ENCODE measurements around the gene CCL25.

CCL25 gene

DNA sequence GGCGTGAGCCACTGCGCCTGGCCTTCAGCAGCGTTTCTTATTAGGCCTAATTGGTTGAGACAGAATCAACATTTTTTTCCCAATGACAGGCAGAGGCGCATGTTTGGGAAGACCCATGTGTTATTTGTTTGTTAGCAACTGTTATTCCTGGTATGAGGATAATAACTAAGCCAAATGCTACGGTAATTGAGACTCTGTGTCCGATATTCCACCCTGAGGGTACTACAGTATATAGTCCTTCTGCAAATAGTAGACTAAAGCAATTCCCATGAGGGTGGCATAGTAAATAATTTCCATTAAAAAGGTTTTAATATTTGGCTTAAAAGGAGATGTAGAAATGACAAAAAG is 18.4 kb upstream of the CCL25 start:
- no peaks in the 10 kb centered on the region for H3K36me3 ChIP-seq (ENCODE audit: insufficient read depth, low read length)
- H3K4me1 ChIP-seq (ENCODE audit: insufficient read depth, low read length) = no peaks in the 10 kb centered on the region
- H3K9me3 ChIP-seq (ENCODE audit: control insufficient read depth, insufficient read depth, low read length) = no peaks in the 10 kb centered on the region

GRCh38 chr19:8036434-8037099 is 16.0 kb upstream of the CCL25 start:
- Histone ChIP-seq H3K9ac (ENCODE audit: low read depth, low read length) (no peak overlapping the region), H3K4me1 (ENCODE audit: insufficient read depth, low read length) (no peaks in the 10 kb centered on the region), H3K9me3 (ENCODE audit: control insufficient read depth, insufficient read depth, low read length) (no peaks in the 10 kb centered on the region), H3K36me3 (ENCODE audit: insufficient read depth, low read length) (no peaks in the 10 kb centered on the region)

More for the DNA sequence above, 18.4 kb upstream of the CCL25 start:
- H3K9ac ChIP-seq (ENCODE audit: low read depth, low read length) = no peak overlapping the region

DNA sequence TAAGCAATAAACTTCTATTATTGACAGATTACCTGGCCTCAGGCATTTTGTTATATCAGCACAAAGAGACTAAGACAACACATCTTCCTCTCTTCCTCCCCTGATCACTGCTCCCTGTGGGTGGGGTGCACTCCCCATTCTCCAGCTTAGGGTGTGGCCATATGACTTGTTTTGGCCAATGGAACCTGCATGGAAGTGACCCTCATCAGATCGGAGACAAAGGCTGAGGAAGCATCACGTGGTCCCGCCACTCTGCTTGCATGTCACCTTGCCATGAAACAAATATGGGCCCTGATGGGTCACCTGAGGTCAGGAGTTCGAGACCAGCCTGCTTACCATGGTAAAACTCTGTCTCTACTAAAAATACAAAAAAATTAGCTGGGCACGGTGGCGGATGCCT is 13.7 kb upstream of the CCL25 start:
- H3K9ac ChIP-seq (ENCODE audit: low read depth, low read length) = no peak overlapping the region
- no peaks in the 10 kb centered on the region for H3K36me3 ChIP-seq (ENCODE audit: insufficient read depth, low read length)
- no peaks in the 10 kb centered on the region for H3K4me1 ChIP-seq (ENCODE audit: insufficient read depth, low read length)
- H3K9me3 ChIP-seq (ENCODE audit: control insufficient read depth, insufficient read depth, low read length) = no peaks in the 10 kb centered on the region

DNA sequence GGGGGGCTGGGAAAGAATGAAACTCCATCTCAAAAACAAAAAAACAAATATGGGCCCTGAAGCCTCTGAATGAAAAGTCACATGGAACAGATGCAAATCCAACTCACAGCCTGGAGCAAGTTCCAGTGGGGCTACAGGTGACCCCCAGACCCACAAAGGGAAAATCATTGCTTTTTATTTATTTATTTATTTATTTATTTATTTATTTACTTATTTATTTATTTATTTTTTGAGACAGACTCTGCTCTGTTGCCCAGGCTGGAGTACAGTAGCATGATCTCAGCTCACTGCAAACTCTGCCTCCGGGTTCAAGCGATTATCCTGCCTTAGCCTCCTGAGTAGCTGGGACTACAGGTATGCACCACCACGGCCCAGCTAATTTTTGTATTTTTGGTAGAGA is 13.3 kb upstream of the CCL25 start:
- no peaks in the 10 kb centered on the region for H3K4me1 ChIP-seq (ENCODE audit: insufficient read depth, low read length)
- H3K9me3 ChIP-seq (ENCODE audit: control insufficient read depth, insufficient read depth, low read length) = no peaks in the 10 kb centered on the region
- no peak overlapping the region for H3K9ac ChIP-seq (ENCODE audit: low read depth, low read length)
- no peaks in the 10 kb centered on the region for H3K36me3 ChIP-seq (ENCODE audit: insufficient read depth, low read length)

- Histone ChIP-seq H3K9me3 (ENCODE audit: control insufficient read depth, insufficient read depth, low read length) (no peaks in the 10 kb centered on the region), H3K9ac (ENCODE audit: low read depth, low read length) (no peak overlapping the region), H3K36me3 (ENCODE audit: insufficient read depth, low read length) (no peaks in the 10 kb centered on the region), H3K4me1 (ENCODE audit: insufficient read depth, low read length) (peaks cover 2% of the 10 kb centered on the region; the same call in 1 of the 2 replicates)
These were observed 11.0 kb upstream of the CCL25 start for GRCh38 chr19:8041531-8041931.

DNA sequence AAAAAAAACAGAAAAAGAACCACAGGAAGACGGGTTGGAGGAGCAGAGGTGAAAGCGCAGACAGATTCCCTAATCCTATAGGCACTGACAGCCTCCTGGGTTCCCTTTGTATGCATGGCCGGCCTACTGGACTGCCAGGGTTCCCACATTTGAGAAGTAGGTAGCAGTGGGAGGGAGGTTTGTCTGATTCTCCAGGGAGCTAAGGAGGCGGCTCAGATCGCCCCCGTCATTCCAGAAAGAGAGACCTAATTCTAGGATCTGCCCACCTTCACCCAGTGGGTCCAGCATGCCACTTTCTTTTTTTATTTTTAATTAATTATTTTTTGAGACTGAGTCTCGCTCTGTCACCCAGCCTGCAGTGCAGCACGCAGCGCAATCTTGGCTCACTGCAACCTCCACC is 9.7 kb upstream of the CCL25 start:
- Histone ChIP-seq H3K9ac (ENCODE audit: low read depth, low read length) (no peak overlapping the region), H3K4me1 (ENCODE audit: insufficient read depth, low read length) (peaks cover 2% of the 10 kb centered on the region; the same call in 1 of the 2 replicates), H3K9me3 (ENCODE audit: control insufficient read depth, insufficient read depth, low read length) (no peaks in the 10 kb centered on the region), H3K36me3 (ENCODE audit: insufficient read depth, low read length) (no peaks in the 10 kb centered on the region)

DNA sequence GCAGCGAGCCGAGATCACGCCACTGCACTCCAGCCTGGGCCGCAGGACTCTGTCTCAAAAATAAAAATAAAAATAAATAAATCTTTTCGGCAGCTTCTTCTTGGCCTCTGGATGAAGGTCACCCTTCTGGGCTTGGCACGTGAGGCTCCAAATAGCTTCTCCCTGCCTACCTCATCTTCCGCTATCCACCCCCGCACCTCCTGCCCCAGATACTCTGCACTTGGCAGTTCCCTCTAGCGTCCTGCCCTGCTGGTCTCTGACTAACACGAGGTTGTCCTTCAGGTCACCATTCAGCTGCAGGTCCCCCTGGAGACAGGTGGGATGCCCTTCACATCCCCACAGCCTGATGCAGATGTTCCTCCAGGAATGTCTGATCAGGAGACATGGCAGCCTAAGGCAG is 8.5 kb upstream of the CCL25 start:
- H3K9me3 ChIP-seq (ENCODE audit: control insufficient read depth, insufficient read depth, low read length) = no peaks in the 10 kb centered on the region
- no peak overlapping the region for H3K9ac ChIP-seq (ENCODE audit: low read depth, low read length)
- no peaks in the 10 kb centered on the region for H3K36me3 ChIP-seq (ENCODE audit: insufficient read depth, low read length)
- H3K4me1 ChIP-seq (ENCODE audit: insufficient read depth, low read length) = peaks cover 2% of the 10 kb centered on the region; the same call in 1 of the 2 replicates

DNA sequence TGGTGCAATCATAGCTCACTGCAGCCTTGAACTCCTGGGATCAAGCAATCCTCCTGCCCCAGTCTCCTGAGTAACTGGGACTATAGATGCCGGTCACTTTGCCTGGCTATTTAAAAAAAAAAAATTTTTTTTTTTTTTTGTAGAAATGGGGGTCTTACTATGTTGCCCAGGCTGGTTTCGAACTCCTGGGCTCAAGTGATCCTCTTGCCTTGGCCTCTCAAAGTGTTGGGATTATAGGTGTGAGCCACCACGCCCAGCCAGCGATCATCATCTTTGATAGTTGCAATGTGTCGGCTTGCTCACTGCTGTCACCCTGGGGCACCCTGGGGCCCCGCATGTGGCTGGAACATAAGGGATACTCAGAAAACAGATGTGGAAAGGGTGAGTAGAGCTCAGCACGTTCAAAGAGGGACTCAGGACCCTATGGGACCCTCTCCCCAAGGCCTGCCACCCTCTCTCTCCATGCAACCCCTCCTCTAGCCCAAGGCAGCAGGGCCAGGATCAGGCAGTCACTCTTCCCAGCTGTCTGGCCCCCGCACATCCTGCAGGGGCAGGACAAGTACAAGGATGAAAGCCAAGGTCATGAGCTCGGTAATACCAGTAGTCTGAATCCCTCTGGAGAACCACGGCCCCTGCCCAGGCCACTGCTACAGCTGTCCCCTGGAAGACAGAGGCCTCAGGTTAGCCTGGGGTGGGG is 6.5 kb upstream of the CCL25 start:
- no peak overlapping the region for H3K9ac ChIP-seq (ENCODE audit: low read depth, low read length)
- no peaks in the 10 kb centered on the region for H3K36me3 ChIP-seq (ENCODE audit: insufficient read depth, low read length)
- no peaks in the 10 kb centered on the region for H3K9me3 ChIP-seq (ENCODE audit: control insufficient read depth, insufficient read depth, low read length)

DNA sequence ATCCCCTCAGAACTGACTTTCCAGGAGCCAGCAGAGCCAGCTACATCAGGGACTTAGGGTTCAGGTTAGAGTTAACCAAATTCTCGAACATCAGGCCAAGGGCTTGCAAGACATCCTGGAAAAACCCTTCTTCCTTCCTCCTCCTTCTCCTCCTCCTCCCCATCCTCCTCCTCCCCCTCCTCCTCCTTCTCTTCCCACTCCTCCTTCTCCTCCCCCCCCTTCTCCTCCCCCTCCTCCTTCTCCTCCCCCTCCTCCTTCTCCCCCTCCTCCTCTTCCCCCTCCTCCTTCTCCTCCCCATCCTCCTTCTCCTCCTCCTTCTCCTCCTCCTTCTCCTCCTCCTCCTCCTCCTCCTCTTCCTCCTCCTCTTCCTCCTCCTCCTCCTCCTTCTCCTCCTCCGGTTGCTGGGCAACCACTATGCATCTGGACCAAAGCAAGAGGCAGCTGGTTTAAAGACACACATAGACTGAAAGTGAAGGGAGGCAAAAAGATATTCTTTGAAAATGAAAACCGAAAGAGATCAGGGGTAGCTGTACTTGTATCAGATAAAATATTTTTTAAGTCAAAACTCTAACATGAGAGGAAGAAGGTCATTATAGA is 5.9 kb upstream of the CCL25 start:
- H3K4me1 ChIP-seq (ENCODE audit: insufficient read depth, low read length) = peaks cover 3% of the 10 kb centered on the region; the same call in 1 of the 2 replicates
- H3K36me3 ChIP-seq (ENCODE audit: insufficient read depth, low read length) = no peaks in the 10 kb centered on the region
- H3K9ac ChIP-seq (ENCODE audit: low read depth, low read length) = no peak overlapping the region
- H3K9me3 ChIP-seq (ENCODE audit: control insufficient read depth, insufficient read depth, low read length) = no peaks in the 10 kb centered on the region

More for the DNA sequence above, 6.5 kb upstream of the CCL25 start:
- H3K4me1 ChIP-seq (ENCODE audit: insufficient read depth, low read length) = peaks cover 2% of the 10 kb centered on the region; the same call in 1 of the 2 replicates

DNA sequence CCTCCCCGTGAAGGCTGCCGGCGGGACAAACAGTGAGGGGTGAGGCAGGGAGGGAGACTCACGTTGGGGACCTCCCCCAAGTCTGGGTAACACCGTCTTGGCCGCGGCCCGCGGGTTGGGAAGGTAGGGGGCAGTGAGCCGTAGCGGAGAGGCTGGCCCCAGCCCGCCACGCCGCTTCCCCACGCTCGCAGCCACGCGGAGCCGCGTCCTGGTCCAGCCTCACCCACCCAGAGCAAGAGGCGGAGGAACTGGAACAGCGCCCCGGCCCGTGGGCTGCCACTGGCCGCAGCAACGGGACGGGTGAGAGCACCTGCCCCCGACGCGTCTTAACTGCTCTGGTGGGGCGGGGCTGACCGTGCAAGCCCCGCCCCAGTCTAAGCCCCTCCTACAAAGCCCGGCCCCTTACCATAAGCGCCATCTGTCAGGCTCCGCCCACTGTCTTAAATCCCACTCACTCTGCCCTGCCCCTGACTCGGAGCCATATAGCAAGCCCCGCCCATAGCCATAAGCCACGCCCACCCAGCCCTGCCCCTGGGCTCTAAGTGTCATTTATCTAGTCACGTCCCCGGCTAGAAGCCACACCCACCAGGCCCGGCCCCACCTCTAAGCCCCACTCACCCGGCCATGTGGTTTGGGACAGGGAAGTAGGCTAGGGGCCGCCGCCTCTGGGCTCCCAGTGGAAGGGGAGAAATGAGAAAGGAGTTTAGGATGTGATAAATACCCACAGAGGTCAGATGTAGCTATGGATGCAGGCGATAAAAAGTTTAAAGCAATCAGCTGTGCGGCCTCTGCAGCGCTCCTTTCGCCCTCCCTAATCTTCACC is 2.1 kb upstream of the CCL25 start:
- Histone ChIP-seq H3K36me3 (ENCODE audit: insufficient read depth, low read length) (no peaks in the 10 kb centered on the region), H3K9ac (ENCODE audit: low read depth, low read length) (peak overlapping the region; percentile 66), H3K4me1 (ENCODE audit: insufficient read depth, low read length) (peaks cover 21% of the 10 kb centered on the region; the same call in 1 of the 2 replicates), H3K9me3 (ENCODE audit: control insufficient read depth, insufficient read depth, low read length) (no peaks in the 10 kb centered on the region)

DNA sequence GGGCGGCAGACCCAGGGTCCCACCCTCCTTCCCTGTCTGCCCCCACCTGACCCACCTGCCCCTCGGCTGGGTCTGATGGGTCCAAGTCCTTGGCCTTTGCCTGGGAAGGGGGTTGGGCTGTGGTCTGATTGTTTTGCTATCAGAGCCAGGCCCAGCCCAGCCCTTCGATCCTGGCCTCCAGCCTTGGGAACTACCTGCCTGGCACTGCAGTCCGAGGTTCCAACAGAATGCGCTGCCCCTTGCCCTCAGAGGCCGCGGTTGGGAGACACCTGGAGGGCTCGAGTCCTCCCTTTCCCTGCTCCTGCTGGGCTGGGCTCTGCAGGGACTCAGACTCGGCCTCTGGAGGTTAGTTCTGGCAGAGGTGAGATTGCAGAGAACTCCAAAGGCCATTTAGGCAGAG is 1.6 kb downstream of the CCL25 start:
- no peaks in the 10 kb centered on the region for H3K9me3 ChIP-seq (ENCODE audit: control insufficient read depth, insufficient read depth, low read length)
- H3K4me1 ChIP-seq (ENCODE audit: insufficient read depth, low read length) = peaks cover 19% of the 10 kb centered on the region; the same call in 1 of the 2 replicates
- no peaks in the 10 kb centered on the region for H3K36me3 ChIP-seq (ENCODE audit: insufficient read depth, low read length)
- no peak overlapping the region for H3K9ac ChIP-seq (ENCODE audit: low read depth, low read length)

DNA sequence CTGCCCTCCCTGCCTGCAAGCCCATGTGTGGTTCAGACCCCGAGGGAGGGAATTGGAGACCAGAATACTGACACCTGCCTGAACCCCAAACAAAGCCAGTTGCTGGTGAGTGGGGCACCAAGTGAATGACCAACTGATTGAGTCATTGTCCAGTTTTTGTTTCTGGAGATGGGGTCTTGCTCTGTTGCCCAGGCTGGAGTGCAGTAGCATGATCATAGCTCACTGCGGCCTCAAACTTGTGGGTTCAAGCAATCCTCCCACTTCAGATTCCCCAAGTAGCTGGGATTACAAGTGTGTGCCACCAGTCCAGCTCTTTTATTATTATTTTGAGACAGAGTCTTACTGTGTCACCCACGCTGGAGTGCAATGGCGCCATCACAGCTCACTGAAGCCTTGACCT is 4.0 kb downstream of the CCL25 start:
- Histone ChIP-seq H3K9ac (ENCODE audit: low read depth, low read length) (no peak overlapping the region), H3K36me3 (ENCODE audit: insufficient read depth, low read length) (no peaks in the 10 kb centered on the region), H3K4me1 (ENCODE audit: insufficient read depth, low read length) (peaks cover 19% of the 10 kb centered on the region; the same call in 1 of the 2 replicates), H3K9me3 (ENCODE audit: control insufficient read depth, insufficient read depth, low read length) (no peaks in the 10 kb centered on the region)

DNA sequence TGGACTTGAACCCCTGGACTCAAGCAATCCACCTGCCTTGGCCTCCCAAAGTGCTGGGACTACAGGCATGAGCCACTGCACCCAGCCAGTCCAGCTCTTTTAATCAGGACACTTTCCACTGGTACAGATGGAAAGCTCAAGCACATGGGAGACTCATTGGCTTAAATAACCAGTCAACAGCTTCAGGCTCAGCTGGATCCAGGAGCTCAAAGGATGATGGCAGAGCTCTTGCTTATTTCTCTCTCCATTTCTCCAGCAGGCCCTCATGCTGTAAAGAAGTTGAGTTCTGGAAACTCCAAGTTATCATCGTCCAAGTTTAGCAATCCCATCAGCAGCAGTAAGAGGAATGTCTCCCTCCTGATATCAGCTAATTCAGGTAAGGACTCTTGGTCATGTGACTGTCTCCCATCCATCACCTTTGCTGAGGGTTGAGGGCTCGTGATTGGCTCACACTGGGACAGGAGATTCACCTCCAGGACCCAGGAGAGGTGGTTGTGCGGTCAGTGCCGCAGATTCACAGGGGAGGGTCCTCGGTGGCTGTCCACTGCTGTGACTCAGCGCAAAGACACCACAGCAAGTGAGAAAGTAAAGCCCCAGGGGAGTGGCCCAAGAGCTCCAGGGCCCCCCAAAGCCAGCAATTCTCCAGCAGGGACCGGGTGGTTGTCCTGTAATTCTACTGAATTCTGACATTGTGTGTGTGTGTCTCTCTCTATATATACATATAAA is 5.1 kb downstream of the CCL25 start:
- Histone ChIP-seq H3K9me3 (ENCODE audit: control insufficient read depth, insufficient read depth, low read length) (no peaks in the 10 kb centered on the region), H3K4me1 (ENCODE audit: insufficient read depth, low read length) (0 out of 2 replicates have a peak, but pooled peaks cover 9% of the 10 kb centered on the region), H3K36me3 (ENCODE audit: insufficient read depth, low read length) (no peaks in the 10 kb centered on the region), H3K9ac (ENCODE audit: low read depth, low read length) (no peak overlapping the region)
